NCI-H446 treated with DMSO at 0.1 percent for 48 hours (cell line): ENCODE results near the gene KCNA3.
"Not testable (repeated sequence)": the region's sequence is repeated elsewhere in the genome, so short reads cannot be mapped to it uniquely, and the experiment has no call there.

Source experiments
- DNase-seq: peaks from one replicate; lab custom pipeline; 2025; lab: John Stamatoyannopoulos, UW

The KCNA3 gene

GRCh38 chr1:110677526-110677925 lies 2.8 kb upstream of the KCNA3 start:
- no peak for DNase-seq

GRCh38 chr1:110676970-110677369 lies 2.2 kb upstream of the KCNA3 start:
- peak; percentile 20 for DNase-seq

- DNase-seq = no peak
Measured at GRCh38 chr1:110675060-110675791, 486 bp upstream of the KCNA3 start.

GRCh38 chr1:110673805-110674336 lies 869 bp downstream of the KCNA3 start:
- DNase-seq = no peak

GRCh38 chr1:110673197-110673701 lies 1.5 kb downstream of the KCNA3 start:
- DNase-seq = no peak

- no peak for DNase-seq
Measured at GRCh38 chr1:110672753-110673108, 2.0 kb downstream of the KCNA3 start.

- peak; percentile 9 for DNase-seq
Measured at GRCh38 chr1:110672001-110672752, 2.6 kb downstream of the KCNA3 start.

- DNase-seq = no peak
Measured at GRCh38 chr1:110671361-110671760, 3.4 kb downstream of the KCNA3 start.

- no peak for DNase-seq
Measured at GRCh38 chr1:110668549-110668948, 6.2 kb downstream of the KCNA3 start.

GRCh38 chr1:110667776-110668175 lies 7.0 kb downstream of the KCNA3 start:
- DNase-seq = no peak

GRCh38 chr1:110663241-110663640 lies 11.5 kb downstream of the KCNA3 start:
- DNase-seq = no peak

- DNase-seq = not testable (repeated sequence)
Measured at GRCh38 chr1:110659559-110659958, 15.2 kb downstream of the KCNA3 start.

- no peak for DNase-seq
Measured at GRCh38 chr1:110657351-110657750, 17.4 kb downstream of the KCNA3 start.

GRCh38 chr1:110650609-110651008 lies 24.1 kb downstream of the KCNA3 start:
- DNase-seq = no peak

GRCh38 chr1:110648417-110648816 lies 26.3 kb downstream of the KCNA3 start:
- no peak for DNase-seq

GRCh38 chr1:110647254-110647891 lies 27.4 kb downstream of the KCNA3 start:
- DNase-seq = no peak

GRCh38 chr1:110645821-110646735 lies 28.7 kb downstream of the KCNA3 start:
- DNase-seq = no peak

GRCh38 chr1:110645211-110645610 lies 29.5 kb downstream of the KCNA3 start:
- DNase-seq = no peak

- no peak for DNase-seq
Measured at GRCh38 chr1:110643879-110644472, 30.8 kb downstream of the KCNA3 start.

- no peak for DNase-seq
Measured at GRCh38 chr1:110639724-110640386, 34.9 kb downstream of the KCNA3 start.

- DNase-seq = no peak
Measured at GRCh38 chr1:110638556-110638955, 36.2 kb downstream of the KCNA3 start.
